NCI-H1092 (cell line): ENCODE data around the gene MAP3K2.
"Not testable (repeated sequence)": the region's sequence is repeated elsewhere in the genome, so short reads cannot be mapped to it uniquely, and the experiment has no call there.

Experiments
- DNase-seq: peaks from one replicate; lab custom pipeline; 2025; lab: John Stamatoyannopoulos, UW

MAP3K2 gene

GRCh38 chr2:127379712-127380355, 7.9 kb downstream of the MAP3K2 start:
- DNase-seq: no peak

DNA sequence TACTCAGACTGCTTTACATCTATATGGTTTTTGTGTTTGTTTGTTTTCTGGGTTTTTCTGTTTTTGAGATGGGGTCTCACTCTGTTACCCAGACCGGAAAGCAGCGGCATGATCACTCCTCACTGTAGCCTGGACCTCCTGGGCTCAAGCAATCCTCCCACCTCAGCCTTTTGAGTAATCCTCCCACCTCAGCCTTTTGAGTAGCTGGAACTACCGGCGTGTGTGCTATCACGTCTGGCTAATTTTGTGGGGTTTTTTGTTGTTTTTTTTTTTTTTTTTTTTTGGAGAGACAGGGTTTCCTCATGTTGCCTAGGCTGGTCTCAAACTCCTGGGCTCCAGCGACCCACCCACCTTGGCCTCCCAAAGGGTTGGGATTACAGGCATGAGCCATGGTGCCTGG, 9.1 kb downstream of the MAP3K2 start:
- DNase-seq: no peak

DNA sequence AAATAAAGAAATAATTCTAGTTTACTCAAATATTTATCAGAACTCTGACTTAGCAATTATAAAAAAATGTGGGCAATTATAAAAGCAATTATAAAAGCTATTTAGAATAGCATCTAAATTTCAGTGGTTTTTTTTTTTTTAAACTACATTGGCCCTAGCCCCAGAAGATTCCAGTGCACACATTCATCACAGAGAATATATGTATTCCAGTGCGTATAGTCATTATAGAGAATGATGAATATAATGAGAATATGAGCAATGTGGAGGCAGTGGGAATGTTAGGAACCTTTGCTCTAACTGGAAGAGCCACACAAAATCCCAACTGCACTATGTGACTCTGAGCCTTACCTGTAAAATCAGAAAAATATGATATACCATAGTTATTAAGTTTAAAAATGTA, 10.5 kb downstream of the MAP3K2 start:
- DNase-seq: no peak

DNA sequence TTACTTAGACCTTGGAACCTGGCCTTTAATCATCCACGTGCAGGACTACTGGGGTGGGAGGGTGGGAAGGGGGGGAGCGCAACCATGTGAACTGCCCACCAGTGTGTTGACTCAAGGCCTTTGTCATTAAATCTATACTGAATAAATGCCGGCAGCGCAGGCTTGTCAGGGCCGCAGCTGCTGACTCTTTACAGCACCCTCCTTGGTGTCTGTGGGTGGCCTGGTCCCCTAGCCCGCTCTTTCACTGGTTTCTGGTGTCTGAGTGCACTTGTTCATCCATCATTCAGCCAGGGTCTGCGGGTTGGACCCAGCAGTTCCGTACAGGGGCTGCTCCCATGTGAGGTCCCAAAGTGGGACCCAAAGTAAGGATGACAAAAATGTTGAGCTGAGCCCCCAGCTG, 11.5 kb downstream of the MAP3K2 start:
- no peak for DNase-seq

DNA sequence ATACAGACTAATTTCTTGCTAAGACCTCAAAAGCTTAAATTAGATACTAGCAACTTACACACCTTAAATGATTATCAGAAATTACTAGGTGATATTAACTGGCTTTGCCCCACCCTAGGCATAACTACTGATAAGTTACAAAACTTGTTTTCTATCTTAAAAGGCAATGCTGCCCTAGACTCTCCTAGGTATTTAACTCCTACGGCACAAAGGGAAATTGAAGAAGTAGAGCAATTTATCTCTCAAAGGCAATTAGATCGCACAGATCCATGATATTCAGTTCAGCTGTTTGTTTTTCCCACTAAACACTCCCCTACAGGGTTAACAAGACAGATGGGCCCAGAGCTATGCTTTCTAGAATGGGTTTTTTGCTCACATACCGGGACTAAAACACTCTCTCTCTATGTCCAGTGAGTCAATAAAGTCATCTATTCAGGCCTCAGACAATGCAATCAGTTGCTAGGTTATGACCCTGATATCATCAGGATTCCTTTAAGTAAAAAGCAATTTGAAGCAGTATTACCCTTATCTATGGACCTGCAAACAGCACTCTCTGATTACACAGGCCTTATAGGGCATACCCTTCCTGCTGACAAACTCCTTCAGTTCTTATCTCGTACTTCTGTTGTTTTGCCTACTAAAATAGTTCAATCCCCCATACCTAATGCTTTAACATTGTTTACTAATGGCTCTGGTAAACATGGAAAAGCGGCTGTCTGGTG, 14.3 kb downstream of the MAP3K2 start:
- no peak for DNase-seq

- no peak for DNase-seq
Observed at GRCh38 chr2:127371037-127371436, 16.7 kb downstream of the MAP3K2 start.

- DNase-seq: no peak
Observed at GRCh38 chr2:127370010-127370409, 17.8 kb downstream of the MAP3K2 start.

- no peak for DNase-seq
Observed at GRCh38 chr2:127365211-127365643, 22.5 kb downstream of the MAP3K2 start.

GRCh38 chr2:127362971-127363370, 24.8 kb downstream of the MAP3K2 start:
- no peak for DNase-seq

- DNase-seq: no peak
Observed at GRCh38 chr2:127361929-127362885, 25.6 kb downstream of the MAP3K2 start.

DNA sequence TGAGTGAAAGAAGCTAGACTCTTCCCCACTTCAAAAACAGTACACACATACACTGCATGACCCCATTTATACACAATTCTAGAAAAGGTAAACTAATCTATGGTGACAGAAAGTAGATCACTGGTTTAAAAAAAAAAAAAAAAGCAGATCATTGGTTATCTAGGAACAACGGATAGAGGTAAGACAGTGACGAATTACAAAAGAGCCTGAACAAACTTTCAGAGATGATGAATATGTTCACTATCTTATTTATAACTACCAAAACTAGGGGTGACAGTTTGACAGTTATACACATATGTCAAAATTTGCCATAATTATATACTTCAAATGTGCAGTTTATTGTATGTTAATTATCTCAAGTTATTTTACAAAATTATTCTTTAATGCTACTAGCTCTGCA, 27.5 kb downstream of the MAP3K2 start:
- DNase-seq: no peak

GRCh38 chr2:127359520-127359919, 28.3 kb downstream of the MAP3K2 start:
- no peak for DNase-seq

GRCh38 chr2:127358971-127359370, 28.8 kb downstream of the MAP3K2 start:
- DNase-seq: no peak

GRCh38 chr2:127358044-127358443, 29.7 kb downstream of the MAP3K2 start:
- DNase-seq: no peak

- no peak for DNase-seq
Observed at GRCh38 chr2:127357591-127357990, 30.2 kb downstream of the MAP3K2 start.

- DNase-seq: no peak
Observed at GRCh38 chr2:127356531-127356930, 31.2 kb downstream of the MAP3K2 start.

DNA sequence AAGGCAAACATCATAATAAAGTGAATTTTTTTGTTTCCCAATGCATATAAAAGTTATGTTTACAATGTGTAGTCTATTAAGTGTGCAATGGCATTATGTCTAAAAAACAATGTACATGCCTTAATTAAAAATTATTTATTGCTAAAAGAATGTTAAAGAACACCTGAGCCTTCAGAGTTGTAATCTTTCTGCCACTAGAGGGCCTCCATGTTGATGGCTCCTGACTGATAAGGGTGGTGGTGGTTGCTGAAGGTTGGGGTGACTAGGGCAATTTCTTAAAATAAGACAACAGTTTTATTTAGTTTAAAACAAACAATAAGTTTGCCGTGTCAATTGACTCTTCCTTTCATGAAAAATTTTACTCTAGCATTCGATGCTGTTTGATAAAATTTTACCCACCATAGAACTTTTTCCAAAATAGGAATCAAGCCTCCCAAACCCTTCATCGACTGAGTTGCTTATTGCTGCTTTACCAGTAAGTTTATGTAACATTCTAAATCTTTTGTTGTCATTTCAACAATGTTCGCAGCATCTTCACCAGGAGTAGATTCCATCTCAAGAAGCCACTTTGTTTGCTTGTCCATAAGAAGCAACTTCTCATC, 32.3 kb downstream of the MAP3K2 start:
- no peak for DNase-seq

DNA sequence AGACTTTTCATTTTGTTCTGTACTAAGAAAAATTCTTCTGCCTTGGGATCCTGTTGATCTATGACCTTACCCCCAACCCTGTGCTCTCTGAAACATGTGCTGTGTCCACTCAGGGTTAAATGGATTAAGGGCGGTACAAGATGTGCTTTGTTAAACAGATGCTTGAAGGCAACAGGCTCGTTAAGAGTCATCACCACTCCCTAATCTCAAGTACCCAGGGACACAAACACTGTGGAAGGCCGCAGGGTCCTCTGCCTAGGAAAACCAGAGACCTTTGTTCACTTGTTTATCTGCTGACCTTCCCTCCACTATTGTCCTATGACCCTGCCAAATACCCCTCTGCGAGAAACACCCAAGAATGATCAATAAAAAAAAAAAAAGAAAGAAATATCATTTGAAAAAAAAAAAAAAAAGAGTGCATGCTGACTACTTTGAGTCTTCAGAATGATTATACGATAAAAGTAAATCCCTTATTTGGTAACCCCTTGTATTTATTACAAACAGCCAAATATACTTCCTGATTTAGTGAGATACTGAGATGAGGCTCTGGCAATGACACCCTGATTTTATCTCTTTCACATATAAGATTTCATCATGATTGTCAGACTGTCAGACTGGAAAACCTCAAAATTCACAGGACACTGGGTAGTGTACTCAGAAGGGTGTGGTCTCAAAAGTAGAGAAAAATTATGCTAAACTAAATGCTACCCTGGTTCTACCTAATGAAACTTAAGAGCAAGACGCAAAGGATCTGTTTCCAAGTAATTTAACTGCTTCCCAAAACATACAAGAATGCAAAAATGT, 33.7 kb downstream of the MAP3K2 start:
- not testable (repeated sequence) for DNase-seq

- not testable (repeated sequence) for DNase-seq
Observed at GRCh38 chr2:127353223-127353622, 34.6 kb downstream of the MAP3K2 start.

- no peak for DNase-seq
Observed at GRCh38 chr2:127351603-127352002, 36.2 kb downstream of the MAP3K2 start.

DNA sequence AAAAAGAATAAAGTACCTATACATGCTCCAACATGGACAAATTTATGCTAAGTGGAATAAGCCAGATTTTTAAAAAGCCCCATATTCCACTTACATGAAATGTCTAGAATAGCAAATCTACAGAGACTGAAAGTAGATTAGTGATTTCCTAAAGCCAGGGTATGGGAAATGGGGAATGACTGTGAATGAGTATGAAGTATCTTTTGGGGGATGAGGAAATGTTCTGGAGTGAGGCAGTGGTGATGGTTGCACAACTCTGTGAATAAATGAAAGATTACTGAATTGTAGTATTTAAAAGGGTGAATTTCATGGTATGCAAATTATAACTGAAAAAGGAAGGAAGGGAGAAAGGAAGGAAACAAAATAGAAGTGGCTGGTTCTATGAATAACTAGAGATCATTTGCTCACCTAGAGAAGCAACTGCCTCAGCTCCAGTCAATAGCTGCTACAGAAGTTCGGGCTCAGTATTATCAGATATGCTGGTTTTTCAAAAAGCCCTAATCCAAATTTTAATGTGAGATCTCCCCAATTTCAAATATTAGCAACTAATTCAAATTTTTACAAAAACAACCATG, 39.3 kb downstream of the MAP3K2 start:
- DNase-seq: no peak
